SK-N-SH treated with all-trans-retinoic acid at 6 μM for 48 hours (cell line): ENCODE data around the gene PCNP.

Source experiments
- ATAC-seq: fragments of 200-7000 bp; cut with Tn5 transposase; 3 replicates; pipeline ENCODE4 v1.9.1; 2020; ENCODE audit warnings: mild to moderate bottlenecking, moderate library complexity
- ARNTL ChIP-seq: fragments of 450-650 bp; formaldehyde crosslinking; IDR thresholded peaks from 2 replicates; pipeline ENCODE4 v1.5.0; 2020; ENCODE audit warnings: low read depth, mild to moderate bottlenecking, moderate library complexity, borderline replicate concordance
- BACH2 ChIP-seq: fragments of 250-450 bp; sonication (Bioruptor Pico); IDR thresholded peaks from 2 replicates; pipeline ENCODE4 v1.9.0; 2021; ENCODE audit warnings: mild to moderate bottlenecking, borderline replicate concordance
- CSDC2 ChIP-seq: fragments of 250-450 bp; sonication (Bioruptor Pico); IDR thresholded peaks from 2 replicates; pipeline ENCODE4 v1.5.0; 2020; ENCODE audit warnings: mild to moderate bottlenecking, moderate library complexity
- ESRRG ChIP-seq: fragments of 250-450 bp; sonication (Bioruptor Pico); IDR thresholded peaks from 2 replicates; pipeline ENCODE4 v1.6.1; 2021; ENCODE audit warnings: mild to moderate bottlenecking
- GLIS3 ChIP-seq: fragments of 250-450 bp; sonication (Bioruptor Pico); IDR thresholded peaks from 2 replicates; pipeline ENCODE4 v1.5.0; 2020; ENCODE audit warnings: mild to moderate bottlenecking, moderate library complexity
- ISL1 ChIP-seq: fragments of 250-450 bp; sonication (Bioruptor Pico); IDR thresholded peaks from 2 replicates; pipeline ENCODE4 v2.1.2; 2022; ENCODE audit warnings: mild to moderate bottlenecking, moderate library complexity
- OSR1 ChIP-seq: fragments of 250-450 bp; sonication (Bioruptor Pico); IDR thresholded peaks from 2 replicates; pipeline ENCODE4 v1.8.0; 2022; ENCODE audit warnings: moderate library complexity, mild to moderate bottlenecking, inconsistent platforms
- PPARA ChIP-seq: fragments of 250-450 bp; sonication (Bioruptor Pico); IDR thresholded peaks from 2 replicates; pipeline ENCODE4 v1.5.0; 2020; ENCODE audit warnings: mild to moderate bottlenecking, borderline replicate concordance
- RARB ChIP-seq: fragments of 250-450 bp; sonication (Bioruptor Pico); IDR thresholded peaks from 2 replicates; pipeline ENCODE4 v1.8.0; 2021; ENCODE audit warnings: mild to moderate bottlenecking, moderate library complexity
- SNAI2 ChIP-seq: fragments of 250-450 bp; sonication (Bioruptor Pico); IDR thresholded peaks from 2 replicates; pipeline ENCODE4 v1.5.0; 2020; ENCODE audit warnings: mild to moderate bottlenecking, moderate library complexity
- TCF4 ChIP-seq: fragments of 250-450 bp; sonication (Bioruptor Pico); IDR thresholded peaks from 2 replicates; pipeline ENCODE4 v1.8.0; 2021; ENCODE audit warnings: mild to moderate bottlenecking, moderate library complexity, borderline replicate concordance
- TOX ChIP-seq: fragments of 250-450 bp; sonication (Bioruptor Pico); IDR thresholded peaks from 2 replicates; pipeline ENCODE4 v1.8.0; 2021; ENCODE audit warnings: mild to moderate bottlenecking, moderate library complexity, borderline replicate concordance
- ZC3H10 ChIP-seq: fragments of 250-450 bp; sonication (Bioruptor Pico); IDR thresholded peaks from 2 replicates; pipeline ENCODE4 v1.5.1; 2021; ENCODE audit warnings: mild to moderate bottlenecking, moderate library complexity
- ZFP3 ChIP-seq: fragments of 250-450 bp; sonication (Bioruptor Pico); IDR thresholded peaks from 2 replicates; pipeline ENCODE4 v1.5.0; 2020; ENCODE audit warnings: mild to moderate bottlenecking, moderate library complexity
- ZFP30 ChIP-seq: fragments of 450-650 bp; formaldehyde crosslinking; IDR thresholded peaks from 2 replicates; pipeline ENCODE4 v1.5.0; 2022; ENCODE audit warnings: mild to moderate bottlenecking, moderate library complexity
- ZNF565 ChIP-seq: fragments of 450-650 bp; formaldehyde crosslinking; conservative IDR thresholded peaks from 2 replicates; pipeline ENCODE4 v1.5.0; 2020; ENCODE audit warnings: low read depth, mild to moderate bottlenecking, moderate library complexity
- ZNF70 ChIP-seq: fragments of 450-650 bp; formaldehyde crosslinking; IDR thresholded peaks from 2 replicates; pipeline ENCODE4 v1.5.0; 2020; ENCODE audit warnings: mild to moderate bottlenecking, moderate library complexity
- ZNF8 ChIP-seq: fragments of 450-650 bp; formaldehyde crosslinking; IDR thresholded peaks from 2 replicates; pipeline ENCODE4 v1.5.0; 2020; ENCODE audit warnings: mild to moderate bottlenecking, moderate library complexity
- TF ChIP-seq, protein P1 (sequence below): fragments of 250-450 bp; sonication (Bioruptor Pico); IDR thresholded peaks from 2 replicates; pipeline ENCODE4 v1.5.1; 2020; ENCODE audit warnings: low read depth, mild to moderate bottlenecking, moderate library complexity
- TF ChIP-seq, protein P2 (sequence below): fragments of 250-450 bp; sonication (Bioruptor Pico); IDR thresholded peaks from 2 replicates; pipeline ENCODE4 v1.8.0; 2020; ENCODE audit warnings: mild to moderate bottlenecking, moderate library complexity, borderline replicate concordance
- TF ChIP-seq, protein P3 (sequence below): fragments of 250-450 bp; sonication (Bioruptor Pico); IDR thresholded peaks from 2 replicates; pipeline ENCODE4 v1.5.0; 2020; ENCODE audit warnings: mild to moderate bottlenecking, moderate library complexity
- TF ChIP-seq, protein P4 (sequence below): fragments of 250-450 bp; sonication (Bioruptor Pico); IDR thresholded peaks from 2 replicates; pipeline ENCODE4 v1.8.0; 2021; ENCODE audit warnings: low read depth, mild to moderate bottlenecking, moderate library complexity, borderline replicate concordance

PCNP gene, protein sequence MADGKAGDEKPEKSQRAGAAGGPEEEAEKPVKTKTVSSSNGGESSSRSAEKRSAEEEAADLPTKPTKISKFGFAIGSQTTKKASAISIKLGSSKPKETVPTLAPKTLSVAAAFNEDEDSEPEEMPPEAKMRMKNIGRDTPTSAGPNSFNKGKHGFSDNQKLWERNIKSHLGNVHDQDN

DNA sequence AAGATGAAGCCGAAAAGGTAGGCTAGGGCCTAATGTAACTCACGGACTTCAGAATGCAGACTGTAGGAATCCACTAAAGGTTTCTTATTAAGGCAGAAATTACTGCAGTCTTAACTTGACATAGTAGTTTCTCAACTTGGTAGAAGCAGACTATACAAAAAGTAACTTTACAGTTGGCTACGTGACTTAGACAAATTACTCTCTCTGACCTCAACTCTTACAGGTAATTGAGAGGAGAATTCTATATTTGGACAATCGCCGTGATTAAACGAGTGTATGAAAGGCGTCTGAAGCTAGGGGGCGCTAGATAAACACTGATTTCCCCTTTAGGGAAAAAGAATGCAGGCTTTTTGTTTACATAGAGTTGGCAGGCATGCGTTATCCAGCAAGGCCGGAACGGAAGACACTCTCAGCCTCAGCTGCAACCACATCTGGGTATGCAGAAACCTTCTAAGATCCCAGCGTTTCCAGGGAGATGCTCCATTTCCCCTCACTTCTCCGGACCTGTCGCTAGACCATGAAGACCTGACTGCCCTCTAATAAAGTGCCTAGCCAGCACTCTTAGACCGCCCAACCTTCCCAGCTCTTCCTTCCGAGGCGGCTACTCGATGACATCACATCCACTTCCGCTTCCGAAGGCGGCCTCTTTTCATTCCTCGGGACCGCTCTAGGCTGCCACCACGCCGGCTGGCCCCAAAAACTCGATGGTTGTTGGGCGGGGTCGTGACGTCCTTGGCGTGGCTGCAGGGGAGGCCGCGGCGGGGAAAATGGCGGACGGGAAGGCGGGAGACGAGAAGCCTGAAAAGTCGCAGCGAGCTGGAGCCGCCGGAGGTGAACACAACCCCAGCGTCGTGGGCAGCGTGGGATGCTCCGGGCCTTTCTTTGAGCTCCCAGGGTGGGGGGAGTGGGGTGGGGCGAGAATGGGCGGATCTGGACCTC is at the start of gene PCNP:
TSS of gene PCNP (plus strand) at position 732 of the 939 bp plus-strand sequence. CDS start at position 768, 36 bp downstream.
- 0 out of 2 replicates have a peak, but pooled peaks have one; percentile 16 for TF ChIP-seq ZFP3 (CRISPR knock-in tag)
- TF ChIP-seq CSDC2 (CRISPR knock-in tag), result no peak
- TF ChIP-seq, all 23 proteins: peak for 1
- peak; percentile 93 for ATAC-seq

DNA sequence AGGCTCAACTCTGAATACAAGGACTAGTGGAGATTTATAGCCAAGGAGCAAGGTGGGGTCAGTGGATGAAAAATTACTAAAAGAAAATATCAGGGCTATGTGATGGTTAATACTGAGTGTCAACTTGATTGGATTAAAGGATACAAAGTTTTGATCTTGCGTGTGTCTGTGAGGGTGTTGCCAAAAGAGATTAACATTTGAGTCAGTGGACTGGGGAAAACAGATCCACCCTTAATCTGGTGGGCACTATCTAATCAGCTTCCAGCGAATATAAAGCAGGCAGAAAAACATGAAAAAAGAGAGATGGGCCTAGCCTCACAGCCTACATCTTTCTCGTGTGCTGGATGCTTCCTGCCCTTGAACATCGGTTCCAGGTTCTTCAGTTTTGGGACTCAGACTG is 46.5 kb upstream of the PCNP start:
- ATAC-seq, result no peak
- TF ChIP-seq, protein P1, sequence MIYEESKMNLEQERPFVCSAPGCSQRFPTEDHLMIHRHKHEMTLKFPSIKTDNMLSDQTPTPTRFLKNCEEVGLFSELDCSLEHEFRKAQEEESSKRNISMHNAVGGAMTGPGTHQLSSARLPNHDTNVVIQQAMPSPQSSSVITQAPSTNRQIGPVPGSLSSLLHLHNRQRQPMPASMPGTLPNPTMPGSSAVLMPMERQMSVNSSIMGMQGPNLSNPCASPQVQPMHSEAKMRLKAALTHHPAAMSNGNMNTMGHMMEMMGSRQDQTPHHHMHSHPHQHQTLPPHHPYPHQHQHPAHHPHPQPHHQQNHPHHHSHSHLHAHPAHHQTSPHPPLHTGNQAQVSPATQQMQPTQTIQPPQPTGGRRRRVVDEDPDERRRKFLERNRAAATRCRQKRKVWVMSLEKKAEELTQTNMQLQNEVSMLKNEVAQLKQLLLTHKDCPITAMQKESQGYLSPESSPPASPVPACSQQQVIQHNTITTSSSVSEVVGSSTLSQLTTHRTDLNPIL (CRISPR knock-in tag), result no peak
- TF ChIP-seq, protein P2, sequence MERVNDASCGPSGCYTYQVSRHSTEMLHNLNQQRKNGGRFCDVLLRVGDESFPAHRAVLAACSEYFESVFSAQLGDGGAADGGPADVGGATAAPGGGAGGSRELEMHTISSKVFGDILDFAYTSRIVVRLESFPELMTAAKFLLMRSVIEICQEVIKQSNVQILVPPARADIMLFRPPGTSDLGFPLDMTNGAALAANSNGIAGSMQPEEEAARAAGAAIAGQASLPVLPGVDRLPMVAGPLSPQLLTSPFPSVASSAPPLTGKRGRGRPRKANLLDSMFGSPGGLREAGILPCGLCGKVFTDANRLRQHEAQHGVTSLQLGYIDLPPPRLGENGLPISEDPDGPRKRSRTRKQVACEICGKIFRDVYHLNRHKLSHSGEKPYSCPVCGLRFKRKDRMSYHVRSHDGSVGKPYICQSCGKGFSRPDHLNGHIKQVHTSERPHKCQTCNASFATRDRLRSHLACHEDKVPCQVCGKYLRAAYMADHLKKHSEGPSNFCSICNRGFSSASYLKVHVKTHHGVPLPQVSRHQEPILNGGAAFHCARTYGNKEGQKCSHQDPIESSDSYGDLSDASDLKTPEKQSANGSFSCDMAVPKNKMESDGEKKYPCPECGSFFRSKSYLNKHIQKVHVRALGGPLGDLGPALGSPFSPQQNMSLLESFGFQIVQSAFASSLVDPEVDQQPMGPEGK (CRISPR knock-in tag), result no peak
- no peak for TF ChIP-seq RARB (CRISPR knock-in tag)
- no peak for TF ChIP-seq TCF4 (CRISPR knock-in tag)
- TF ChIP-seq OSR1 (CRISPR knock-in tag), result no peak
- no peak for TF ChIP-seq ZNF70 (CRISPR knock-in tag)
- no peak for TF ChIP-seq BACH2 (CRISPR knock-in tag)
- TF ChIP-seq ZFP30 (CRISPR knock-in tag), result no peak
- TF ChIP-seq PPARA, result no peak
- TF ChIP-seq SNAI2, result no peak
- TF ChIP-seq TOX, result no peak
- no peak for TF ChIP-seq GLIS3 (CRISPR knock-in tag)
- no peak for TF ChIP-seq ZNF8 (CRISPR knock-in tag)
- no peak for TF ChIP-seq ESRRG
- TF ChIP-seq, protein P3, sequence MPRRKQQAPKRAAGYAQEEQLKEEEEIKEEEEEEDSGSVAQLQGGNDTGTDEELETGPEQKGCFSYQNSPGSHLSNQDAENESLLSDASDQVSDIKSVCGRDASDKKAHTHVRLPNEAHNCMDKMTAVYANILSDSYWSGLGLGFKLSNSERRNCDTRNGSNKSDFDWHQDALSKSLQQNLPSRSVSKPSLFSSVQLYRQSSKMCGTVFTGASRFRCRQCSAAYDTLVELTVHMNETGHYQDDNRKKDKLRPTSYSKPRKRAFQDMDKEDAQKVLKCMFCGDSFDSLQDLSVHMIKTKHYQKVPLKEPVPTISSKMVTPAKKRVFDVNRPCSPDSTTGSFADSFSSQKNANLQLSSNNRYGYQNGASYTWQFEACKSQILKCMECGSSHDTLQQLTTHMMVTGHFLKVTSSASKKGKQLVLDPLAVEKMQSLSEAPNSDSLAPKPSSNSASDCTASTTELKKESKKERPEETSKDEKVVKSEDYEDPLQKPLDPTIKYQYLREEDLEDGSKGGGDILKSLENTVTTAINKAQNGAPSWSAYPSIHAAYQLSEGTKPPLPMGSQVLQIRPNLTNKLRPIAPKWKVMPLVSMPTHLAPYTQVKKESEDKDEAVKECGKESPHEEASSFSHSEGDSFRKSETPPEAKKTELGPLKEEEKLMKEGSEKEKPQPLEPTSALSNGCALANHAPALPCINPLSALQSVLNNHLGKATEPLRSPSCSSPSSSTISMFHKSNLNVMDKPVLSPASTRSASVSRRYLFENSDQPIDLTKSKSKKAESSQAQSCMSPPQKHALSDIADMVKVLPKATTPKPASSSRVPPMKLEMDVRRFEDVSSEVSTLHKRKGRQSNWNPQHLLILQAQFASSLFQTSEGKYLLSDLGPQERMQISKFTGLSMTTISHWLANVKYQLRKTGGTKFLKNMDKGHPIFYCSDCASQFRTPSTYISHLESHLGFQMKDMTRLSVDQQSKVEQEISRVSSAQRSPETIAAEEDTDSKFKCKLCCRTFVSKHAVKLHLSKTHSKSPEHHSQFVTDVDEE (CRISPR knock-in tag), result no peak
- TF ChIP-seq ZC3H10 (CRISPR knock-in tag), result no peak
- TF ChIP-seq ARNTL (CRISPR knock-in tag), result no peak

DNA sequence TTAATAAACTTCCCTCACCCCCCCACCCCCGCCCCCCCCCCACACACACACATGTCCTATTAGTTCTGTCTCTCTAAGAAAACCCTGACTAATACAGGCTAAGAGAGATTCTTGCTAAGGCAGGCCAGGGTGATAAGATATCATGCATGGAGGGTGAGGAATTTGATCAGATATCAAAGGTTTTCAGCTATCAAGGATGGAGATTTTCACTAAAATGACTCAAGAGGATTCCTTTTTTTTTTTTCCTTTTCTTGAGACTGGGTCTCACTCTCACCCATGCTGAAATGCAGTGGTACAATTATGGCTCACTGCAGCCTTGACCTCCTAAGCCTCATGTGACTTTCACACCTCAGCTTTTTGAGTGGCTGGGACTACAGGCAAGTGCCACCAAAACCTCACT is 46.1 kb upstream of the PCNP start:
- ATAC-seq, result no peak

More for the DNA sequence above, 46.1 kb upstream of the PCNP start:
- TF ChIP-seq ESRRG, result no peak
- TF ChIP-seq, protein P2 (CRISPR knock-in tag), result no peak
- TF ChIP-seq TCF4 (CRISPR knock-in tag), result no peak
- TF ChIP-seq BACH2 (CRISPR knock-in tag), result no peak
- no peak for TF ChIP-seq ZNF565
- TF ChIP-seq, protein P4, sequence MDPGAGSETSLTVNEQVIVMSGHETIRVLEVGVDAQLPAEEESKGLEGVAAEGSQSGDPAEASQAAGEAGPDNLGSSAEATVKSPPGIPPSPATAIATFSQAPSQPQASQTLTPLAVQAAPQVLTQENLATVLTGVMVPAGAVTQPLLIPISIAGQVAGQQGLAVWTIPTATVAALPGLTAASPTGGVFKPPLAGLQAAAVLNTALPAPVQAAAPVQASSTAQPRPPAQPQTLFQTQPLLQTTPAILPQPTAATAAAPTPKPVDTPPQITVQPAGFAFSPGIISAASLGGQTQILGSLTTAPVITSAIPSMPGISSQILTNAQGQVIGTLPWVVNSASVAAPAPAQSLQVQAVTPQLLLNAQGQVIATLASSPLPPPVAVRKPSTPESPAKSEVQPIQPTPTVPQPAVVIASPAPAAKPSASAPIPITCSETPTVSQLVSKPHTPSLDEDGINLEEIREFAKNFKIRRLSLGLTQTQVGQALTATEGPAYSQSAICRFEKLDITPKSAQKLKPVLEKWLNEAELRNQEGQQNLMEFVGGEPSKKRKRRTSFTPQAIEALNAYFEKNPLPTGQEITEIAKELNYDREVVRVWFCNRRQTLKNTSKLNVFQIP (CRISPR knock-in tag), result no peak
- TF ChIP-seq GLIS3 (CRISPR knock-in tag), result no peak
- no peak for TF ChIP-seq CSDC2 (CRISPR knock-in tag)
- TF ChIP-seq, protein P1 (CRISPR knock-in tag), result no peak
- TF ChIP-seq ISL1 (CRISPR knock-in tag), result no peak
- TF ChIP-seq, protein P3 (CRISPR knock-in tag), result no peak
- no peak for TF ChIP-seq SNAI2
- no peak for TF ChIP-seq TOX
